Nephron progenitor cell (in vitro differentiated cells): Measurements from ENCODE around the gene DNAH12.

ENCODE experiments used
- DNase-seq: peaks from one replicate; pipeline ENCODE4 v3.0.0; 2021
- H3K27ac Mint-ChIP-seq: 2 replicates; pipeline ENCODE4 v1.8.0; 2021; ENCODE audit warnings: mild to moderate bottlenecking, moderate library complexity, mixed read lengths
- H3K27me3 Mint-ChIP-seq: 2 replicates; pipeline ENCODE4 v1.8.0; 2021; ENCODE audit warnings: mild to moderate bottlenecking, low read depth, mixed read lengths; ENCODE audit not compliant: poor library complexity
- H3K36me3 Mint-ChIP-seq: 2 replicates; pipeline ENCODE4 v1.8.0; 2021; ENCODE audit warnings: low read depth, mixed read lengths
- H3K4me1 Mint-ChIP-seq: 2 replicates; pipeline ENCODE4 v1.8.0; 2021; ENCODE audit warnings: mixed read lengths
- H3K4me3 Mint-ChIP-seq: 2 replicates; pipeline ENCODE4 v1.8.0; 2021; ENCODE audit warnings: mild to moderate bottlenecking, moderate library complexity, mixed read lengths
- H3K9me3 Mint-ChIP-seq: 2 replicates; pipeline ENCODE4 v1.8.0; 2021; ENCODE audit warnings: mild to moderate bottlenecking, moderate library complexity, mixed read lengths
- CTCF ChIP-seq: fragments of 200-600 bp; sonication (generic); IDR thresholded peaks from 2 replicates; pipeline ENCODE4 v1.5.0; 2021; ENCODE audit warnings: antibody characterized with exemption

Gene DNAH12

GRCh38 chr3:57257678-57258077 lies 286.5 kb downstream of the DNAH12 start:
- H3K27me3 Mint-ChIP-seq = no peaks in the 10 kb centered on the region
- no peak for DNase-seq
- no peak overlapping the region for H3K27ac Mint-ChIP-seq
- no peak overlapping the region for H3K4me3 Mint-ChIP-seq
- H3K9me3 Mint-ChIP-seq = peaks cover 10% of the 10 kb centered on the region
- no peak for TF ChIP-seq CTCF
- peaks cover 65% of the 10 kb centered on the region for H3K36me3 Mint-ChIP-seq
- peaks cover 4% of the 10 kb centered on the region for H3K4me1 Mint-ChIP-seq

- Mint-ChIP-seq H3K27ac (no peak overlapping the region), H3K27me3 (no peaks in the 10 kb centered on the region)
- DNase-seq = no peak
These were observed 287.3 kb downstream of the DNAH12 start for GRCh38 chr3:57256844-57257243.

GRCh38 chr3:57252404-57252803 lies 291.7 kb downstream of the DNAH12 start:
- Mint-ChIP-seq H3K36me3 (peaks cover 51% of the 10 kb centered on the region), H3K4me3 (no peak overlapping the region), H3K27ac (no peak overlapping the region), H3K27me3 (no peaks in the 10 kb centered on the region), H3K4me1 (peaks cover 11% of the 10 kb centered on the region), H3K9me3 (no peaks in the 10 kb centered on the region)
- DNase-seq = no peak
- TF ChIP-seq CTCF = no peak

More at GRCh38 chr3:57256844-57257243, 287.3 kb downstream of the DNAH12 start:
- Mint-ChIP-seq H3K4me3 (no peak overlapping the region), H3K9me3 (peaks cover 4% of the 10 kb centered on the region), H3K4me1 (peaks cover 11% of the 10 kb centered on the region), H3K36me3 (peaks cover 57% of the 10 kb centered on the region)
- TF ChIP-seq CTCF = no peak

- DNase-seq = no peak
- H3K4me3 Mint-ChIP-seq = no peak overlapping the region
- H3K27ac Mint-ChIP-seq = no peak overlapping the region
- H3K27me3 Mint-ChIP-seq = no peaks in the 10 kb centered on the region
- H3K4me1 Mint-ChIP-seq = no peaks in the 10 kb centered on the region
- H3K9me3 Mint-ChIP-seq = no peaks in the 10 kb centered on the region
- H3K36me3 Mint-ChIP-seq = peaks cover 80% of the 10 kb centered on the region
- TF ChIP-seq CTCF = no peak
These were observed 299.2 kb downstream of the DNAH12 start for GRCh38 chr3:57244946-57245345.
